Cardiac muscle cell (in vitro differentiated cells and primary cell): ENCODE measurements around the gene ACOD1. TPM values are rescaled to one million over a fixed set of nuclear protein-coding genes. Genes with fewer than 3 reads are reported as not detected.
"Not testable (repeated sequence)": the region's sequence is repeated elsewhere in the genome, so short reads cannot be mapped to it uniquely, and the experiment has no call there.

ENCODE experiments used
- DNase-seq, 2 donors: peaks; one replicate each; pipeline versions ENCODE4 v3.0.0 to v3.0.0-alpha.2; 2010 to 2017; ENCODE audit warnings: low read depth in 1 of 2, low spot score in 1 of 2
- H3K27ac ChIP-seq: fragments of 200-600 bp; sonication (generic); 2 replicates; pipeline ENCODE4 v1.5.1; 2016
- H3K27me3 ChIP-seq: fragments of 200-600 bp; sonication (generic); 2 replicates; pipeline ENCODE4 v1.6.0; 2016; ENCODE audit warnings: control low read depth
- H3K36me3 ChIP-seq: fragments of 200-600 bp; sonication (generic); 2 replicates; pipeline ENCODE4 v1.5.1; 2016; ENCODE audit warnings: control low read depth
- H3K4me1 ChIP-seq: fragments of 200-600 bp; sonication (generic); 2 replicates; pipeline ENCODE4 v1.8.1; 2017; ENCODE audit warnings: low read depth, mild to moderate bottlenecking, mixed run types
- H3K4me3 ChIP-seq: fragments of 200-600 bp; sonication (generic); 2 replicates; pipeline ENCODE4 v1.5.1; 2016; ENCODE audit warnings: mild to moderate bottlenecking
- H3K9me3 ChIP-seq: fragments of 200-600 bp; sonication (generic); 2 replicates; pipeline ENCODE4 v1.5.1; 2017; ENCODE audit warnings: low read depth, mild to moderate bottlenecking, control low read depth
- CTCF ChIP-seq: IDR thresholded peaks from 2 replicates; pipeline ENCODE4 v1.5.1; 2012; ENCODE audit warnings: low read depth, mild to moderate bottlenecking, low read length
- polyA plus RNA-seq: library from polyadenylated mRNA; unstranded; fragments of >200 nt; fragmentation: Nextera tagmentation; extraction: Ambion mirVana; gene quantifications from 2 replicates; pipeline ENCODE4 v1.2.1, GENCODE V29; 2016
- total RNA-seq: library from RNA; depleted of rRNA; stranded (reverse); fragments of >200 nt; gene quantifications from 2 replicates; pipeline ENCODE4 v1.2.3, GENCODE V29; 2016

ACOD1 gene
- total and polyA plus RNA-seq, 2 experiments from 2014 or later: not detected

- H3K4me1 ChIP-seq: no peaks in the 10 kb centered on the region
- H3K27me3 ChIP-seq: no peaks in the 10 kb centered on the region
- TF ChIP-seq CTCF: no peak
- DNase-seq: peak in 1 of 2 donors; percentile 59
- no peaks in the 10 kb centered on the region for H3K9me3 ChIP-seq
- no peak overlapping the region for H3K27ac ChIP-seq
- no peaks in the 10 kb centered on the region for H3K36me3 ChIP-seq
- no peak overlapping the region for H3K4me3 ChIP-seq
Measured at GRCh38 chr13:76917095-76917494, 31.2 kb upstream of the ACOD1 start.

DNA sequence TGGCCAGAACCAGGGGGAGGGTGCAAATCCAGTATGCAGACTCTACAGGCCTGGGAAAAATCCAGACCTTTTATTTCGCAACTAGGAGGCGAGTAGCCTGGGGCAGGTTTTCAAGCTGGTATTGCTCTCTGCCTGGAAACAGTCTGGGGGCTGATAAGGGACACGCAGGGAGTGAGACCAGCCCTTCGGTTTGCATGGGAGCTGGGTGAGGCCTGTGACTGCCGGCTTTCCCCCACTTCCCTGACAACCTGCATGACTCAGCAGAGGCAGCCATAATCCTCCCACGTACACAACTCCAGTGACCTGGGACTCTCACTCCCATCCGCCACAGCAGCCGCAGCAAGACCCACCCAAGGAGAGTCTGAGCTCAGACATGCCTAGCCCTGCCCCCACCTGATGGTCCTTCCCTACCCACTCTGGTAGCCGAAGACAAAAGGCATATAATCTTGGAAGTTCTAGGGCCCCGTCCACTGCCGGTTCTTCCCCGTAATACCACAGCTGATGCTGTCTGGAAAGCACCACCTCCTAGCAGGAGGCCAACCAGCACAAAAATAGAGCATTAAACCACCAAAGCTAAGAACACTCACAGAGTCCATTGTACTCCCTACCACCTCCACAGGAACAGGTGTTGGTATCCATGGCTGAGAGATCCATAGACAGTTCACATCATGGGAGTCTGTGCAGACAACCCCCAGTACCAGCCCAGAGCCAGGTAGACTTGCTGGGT is 30.4 kb upstream of the ACOD1 start:
- H3K27me3 ChIP-seq, H3K27ac ChIP-seq, H3K9me3 ChIP-seq, H3K4me3 ChIP-seq, H3K4me1 ChIP-seq, H3K36me3 ChIP-seq: not testable (repeated sequence)
- peak in 1 of 2 donors; percentile 95 for DNase-seq

- H3K4me1 ChIP-seq: no peaks in the 10 kb centered on the region
- no peak for TF ChIP-seq CTCF
Measured at GRCh38 chr13:76921516-76921915, 26.8 kb upstream of the ACOD1 start.

DNA sequence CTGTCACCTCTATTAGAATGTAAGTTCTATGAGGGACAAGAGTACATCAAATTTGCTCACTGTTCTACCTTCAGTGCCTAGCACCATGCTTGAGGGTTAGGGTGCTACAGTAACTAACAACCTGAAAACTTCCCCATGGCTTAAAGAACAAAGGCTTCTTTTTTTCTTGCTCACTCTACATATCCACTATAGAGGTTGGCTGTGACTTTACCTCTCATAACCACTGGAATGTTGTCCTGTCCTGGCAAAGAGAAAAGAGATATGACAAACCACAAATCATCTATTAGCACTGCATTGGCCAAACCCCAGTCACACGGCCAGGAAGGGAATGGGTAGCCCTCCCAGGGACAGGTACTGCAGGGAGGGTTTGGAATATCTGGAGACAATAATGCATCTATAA is 23.2 kb upstream of the ACOD1 start:
- TF ChIP-seq CTCF: no peak
- DNase-seq: no peak
- no peak overlapping the region for H3K27ac ChIP-seq
- H3K4me1 ChIP-seq: no peaks in the 10 kb centered on the region
- no peaks in the 10 kb centered on the region for H3K9me3 ChIP-seq
- no peak overlapping the region for H3K4me3 ChIP-seq
- H3K36me3 ChIP-seq: no peaks in the 10 kb centered on the region
- H3K27me3 ChIP-seq: peaks cover 3% of the 10 kb centered on the region

More at GRCh38 chr13:76921516-76921915, 26.8 kb upstream of the ACOD1 start:
- peak in 1 of 2 donors; percentile 53 for DNase-seq
- H3K9me3 ChIP-seq: no peaks in the 10 kb centered on the region
- peaks cover 3% of the 10 kb centered on the region for H3K27me3 ChIP-seq
- H3K36me3 ChIP-seq: no peaks in the 10 kb centered on the region
- H3K4me3 ChIP-seq: no peak overlapping the region
- no peak overlapping the region for H3K27ac ChIP-seq

DNA sequence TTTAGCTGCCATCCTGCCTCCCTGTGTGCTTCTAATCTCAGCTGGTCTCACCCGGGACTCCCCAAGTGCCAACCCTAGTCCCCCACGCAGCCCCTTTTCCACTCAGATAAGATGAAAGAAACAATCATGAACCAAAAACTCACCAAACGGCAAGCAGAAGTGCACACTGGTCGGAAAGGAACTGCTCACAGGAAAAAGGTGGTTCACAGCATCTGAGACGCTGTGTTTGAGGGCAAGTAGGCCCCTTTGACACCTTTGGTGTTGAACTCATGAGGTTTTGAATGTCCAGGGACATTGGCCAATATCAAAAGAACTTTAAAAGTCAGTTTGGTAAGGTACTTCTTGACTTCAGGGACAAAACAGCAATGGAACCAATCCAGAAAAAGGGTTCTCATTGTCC is 20.4 kb upstream of the ACOD1 start:
- Histone ChIP-seq H3K4me3 (no peak overlapping the region), H3K27me3 (peaks cover 3% of the 10 kb centered on the region)
- no peak for TF ChIP-seq CTCF

DNA sequence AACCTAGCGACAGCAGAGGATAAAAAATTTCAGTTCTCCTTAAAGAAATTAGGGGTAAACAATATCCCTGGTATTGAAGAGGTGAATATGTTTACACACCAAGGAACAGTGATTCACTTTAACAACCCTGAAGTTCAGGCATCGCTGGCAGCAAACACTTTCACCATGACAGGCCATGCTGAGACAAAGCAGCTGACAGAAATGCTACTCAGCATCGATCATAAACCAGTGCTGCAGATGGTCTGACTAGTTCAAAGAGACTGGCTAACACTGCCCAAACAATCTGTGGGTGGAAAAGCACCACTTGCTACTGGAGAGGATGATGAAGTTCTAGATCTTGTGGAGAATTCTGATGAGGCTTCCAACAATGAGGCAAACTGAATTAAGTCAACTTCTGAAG is 19.9 kb upstream of the ACOD1 start:
- Histone ChIP-seq H3K4me1 (no peaks in the 10 kb centered on the region), H3K36me3 (no peaks in the 10 kb centered on the region), H3K27me3 (peaks cover 3% of the 10 kb centered on the region), H3K9me3 (no peaks in the 10 kb centered on the region), H3K27ac (no peak overlapping the region), H3K4me3 (no peak overlapping the region)
- no peak for TF ChIP-seq CTCF
- DNase-seq: no peak

More for the DNA sequence above, 20.4 kb upstream of the ACOD1 start:
- Histone ChIP-seq H3K9me3 (no peaks in the 10 kb centered on the region), H3K36me3 (no peaks in the 10 kb centered on the region), H3K27ac (no peak overlapping the region), H3K4me1 (no peaks in the 10 kb centered on the region)
- no peak for DNase-seq
